WERI-Rb-1 (cell line): Measurements from ENCODE around the gene C1orf122.

ENCODE experiments used
- DNase-seq: peaks from one replicate; pipeline ENCODE4 v3.0.0-alpha.2; 2020
- H3K27ac ChIP-seq: fragments of 250-450 bp; sonication (Bioruptor Pico); 2 replicates; pipeline ENCODE4 v1.5.1; 2020; ENCODE audit warnings: mild to moderate bottlenecking, moderate library complexity
- H3K27me3 ChIP-seq: fragments of 250-450 bp; sonication (Bioruptor Pico); 2 replicates; pipeline ENCODE4 v1.5.1; 2021; ENCODE audit warnings: mild to moderate bottlenecking, low read depth, moderate library complexity; ENCODE audit not compliant: insufficient read depth, severe bottlenecking
- H3K36me3 ChIP-seq: fragments of 250-450 bp; sonication (Bioruptor Pico); 2 replicates; pipeline ENCODE4 v1.5.1; 2020; ENCODE audit warnings: mild to moderate bottlenecking, moderate library complexity
- H3K4me3 ChIP-seq: 2 replicates; pipeline ENCODE4 v1.5.1; 2011; ENCODE audit warnings: low read depth, mild to moderate bottlenecking, control low read depth, low read length
- H3K9me3 ChIP-seq: fragments of 250-450 bp; sonication (Bioruptor Pico); 2 replicates; pipeline ENCODE4 v1.5.1; 2021; ENCODE audit warnings: mild to moderate bottlenecking, moderate library complexity; ENCODE audit not compliant: severe bottlenecking
- CTCF ChIP-seq: IDR thresholded peaks from 2 replicates; pipeline ENCODE4 v1.5.1; 2011; ENCODE audit warnings: low read depth, mild to moderate bottlenecking, control low read depth, inconsistent platforms, low read length

Gene C1orf122

DNA sequence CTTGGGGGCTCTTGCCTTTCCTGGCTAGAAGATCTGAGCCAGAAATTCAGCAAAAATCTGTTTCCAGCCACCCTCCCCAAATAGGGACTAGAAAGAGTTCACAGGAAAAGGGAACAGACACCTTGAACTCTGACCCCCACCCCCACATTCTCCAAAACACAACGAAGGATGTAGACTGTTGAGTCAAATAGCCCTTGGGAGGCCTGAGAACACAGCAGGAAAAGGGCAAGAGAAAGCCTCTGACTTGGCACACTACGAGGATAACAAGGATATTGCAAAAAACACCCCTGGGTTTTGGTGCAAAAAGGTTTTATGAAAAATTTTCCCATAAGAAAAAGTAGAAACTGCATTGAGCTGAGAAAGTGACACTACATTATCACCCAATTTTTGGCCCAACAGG is 2.4 kb downstream of the C1orf122 start:
- Histone ChIP-seq H3K27me3 (no peaks in the 10 kb centered on the region), H3K36me3 (peaks cover 32% of the 10 kb centered on the region), H3K4me3 (no peak overlapping the region), H3K27ac (no peak overlapping the region), H3K9me3 (no peaks in the 10 kb centered on the region)
- no peak for DNase-seq
- no peak for TF ChIP-seq CTCF

- peak; percentile 77 for DNase-seq
- no peaks in the 10 kb centered on the region for H3K9me3 ChIP-seq
- no peak overlapping the region for H3K4me3 ChIP-seq
- H3K27me3 ChIP-seq = no peaks in the 10 kb centered on the region
- TF ChIP-seq CTCF = peak; percentile 88
- peaks cover 29% of the 10 kb centered on the region for H3K36me3 ChIP-seq
- H3K27ac ChIP-seq = no peak overlapping the region
Observed at GRCh38 chr1:37811027-37811655, 3.6 kb downstream of the C1orf122 start.

DNA sequence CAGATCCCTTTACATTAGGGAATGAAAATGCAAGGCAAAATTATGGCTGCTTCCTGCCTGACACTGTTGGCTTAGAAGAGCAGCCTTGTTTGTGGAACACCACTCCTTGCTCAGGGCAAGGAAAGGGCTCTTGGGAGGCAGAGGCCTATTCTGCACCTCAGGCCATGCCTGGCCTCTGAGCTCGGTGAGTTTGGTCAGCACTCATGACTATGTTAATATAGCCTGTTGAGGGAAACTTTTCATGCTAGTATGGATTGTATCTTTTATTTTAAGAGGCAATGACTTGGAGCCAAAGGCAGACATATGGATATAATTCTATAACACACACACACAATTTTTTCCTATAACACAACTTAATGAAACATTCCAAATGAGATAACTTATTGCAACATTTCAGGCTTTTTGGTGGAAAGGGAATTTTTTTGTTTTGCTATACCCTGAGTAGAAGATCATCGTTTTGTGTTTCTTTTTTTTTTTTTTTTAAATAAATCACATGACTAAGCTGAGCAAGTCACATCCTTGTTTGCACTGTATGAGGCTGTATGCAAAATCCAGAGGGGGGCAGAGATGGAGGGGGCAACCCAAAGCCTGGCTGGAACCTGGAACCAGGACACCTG is 6.0 kb downstream of the C1orf122 start:
- peaks cover 28% of the 10 kb centered on the region for H3K36me3 ChIP-seq
- H3K9me3 ChIP-seq = no peaks in the 10 kb centered on the region
- TF ChIP-seq CTCF = no peak
- no peak for DNase-seq
- H3K4me3 ChIP-seq = no peak overlapping the region
- no peaks in the 10 kb centered on the region for H3K27me3 ChIP-seq
- no peak overlapping the region for H3K27ac ChIP-seq

DNA sequence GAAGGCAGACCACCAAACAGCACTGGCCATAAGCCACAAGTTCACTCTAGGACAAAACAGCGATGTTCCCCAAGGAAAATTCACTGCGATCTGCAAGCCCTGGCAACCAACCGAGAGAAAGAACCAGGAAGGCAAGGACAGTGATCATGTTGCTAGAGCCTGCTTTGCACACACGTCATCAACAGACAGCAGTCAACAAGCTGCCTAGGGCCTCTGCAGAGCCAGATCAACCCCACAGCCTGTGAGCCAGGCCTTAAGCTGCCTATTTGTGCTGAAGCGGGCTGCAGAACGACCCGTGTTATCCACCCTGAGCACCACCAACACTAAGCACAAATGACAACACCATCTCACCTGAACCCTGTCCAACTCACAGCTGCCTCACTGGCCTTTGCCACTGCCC is 6.7 kb downstream of the C1orf122 start:
- Histone ChIP-seq H3K27me3 (no peaks in the 10 kb centered on the region), H3K36me3 (peaks cover 31% of the 10 kb centered on the region), H3K4me3 (no peak overlapping the region), H3K9me3 (no peaks in the 10 kb centered on the region), H3K27ac (no peak overlapping the region)
- no peak for TF ChIP-seq CTCF
- peak; percentile 11 for DNase-seq

GRCh38 chr1:37817481-37817880 is 9.9 kb downstream of the C1orf122 start:
- peak; percentile 61 for TF ChIP-seq CTCF
- Histone ChIP-seq H3K36me3 (peaks cover 46% of the 10 kb centered on the region), H3K4me3 (no peak overlapping the region), H3K27me3 (no peaks in the 10 kb centered on the region), H3K27ac (peak overlapping the region; percentile 41), H3K9me3 (no peaks in the 10 kb centered on the region)
- peak; percentile 71 for DNase-seq

DNA sequence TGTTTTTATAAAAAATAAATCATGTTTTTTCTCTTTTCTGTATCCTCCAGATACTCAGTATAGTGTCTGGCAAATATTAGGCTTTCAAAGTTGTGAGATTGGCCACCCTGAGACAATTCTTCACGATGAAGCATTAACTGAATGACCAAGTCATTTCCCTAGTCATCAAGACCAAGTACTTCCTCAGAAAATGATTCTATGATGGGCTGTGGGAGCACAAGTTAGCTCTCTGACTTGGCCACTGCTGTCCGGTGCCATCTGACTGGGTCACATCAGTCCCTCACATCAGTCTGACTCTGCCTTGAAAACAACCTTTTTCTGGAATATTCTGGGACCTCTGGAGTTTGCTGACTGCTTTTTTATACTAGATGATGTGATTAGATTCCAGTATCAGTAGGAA is 13.9 kb downstream of the C1orf122 start:
- no peaks in the 10 kb centered on the region for H3K9me3 ChIP-seq
- DNase-seq = no peak
- no peak for TF ChIP-seq CTCF
- peaks cover 50% of the 10 kb centered on the region for H3K36me3 ChIP-seq
- H3K27ac ChIP-seq = no peak overlapping the region
- H3K4me3 ChIP-seq = no peak overlapping the region
- no peaks in the 10 kb centered on the region for H3K27me3 ChIP-seq
